Fibroblast of villous mesenchyme (primary cell): Measurements from ENCODE around the gene ADAMTS3. TPM values are rescaled to one million over a fixed set of nuclear protein-coding genes. Genes with fewer than 3 reads are reported as not detected.

Experiments used
- DNase-seq: peaks from one replicate; pipeline ENCODE4 v3.0.0-alpha.2; 2010; ENCODE audit warnings: low read depth
- H3K4me3 ChIP-seq: 2 replicates; pipeline ENCODE4 v1.5.1; 2011; ENCODE audit warnings: low read depth, mild to moderate bottlenecking, low read length
- CTCF ChIP-seq: IDR thresholded peaks from 2 replicates; pipeline ENCODE4 v1.5.1; 2012; ENCODE audit warnings: low read depth, mild to moderate bottlenecking, low read length; ENCODE audit not compliant: insufficient read depth
- total RNA-seq: library from RNA; depleted of rRNA; stranded (reverse); fragments of >200 nt; gene quantifications from 2 replicates; pipeline ENCODE4 v1.2.3, GENCODE V29; 2012

ADAMTS3 gene
- total RNA-seq, 1 donor = 3.0 TPM

GRCh38 chr4:72405417-72405816 is 163.6 kb downstream of the ADAMTS3 start:
- no peak overlapping the region for H3K4me3 ChIP-seq
- no peak for DNase-seq
- TF ChIP-seq CTCF = no peak

- no peak overlapping the region for H3K4me3 ChIP-seq
- DNase-seq = no peak
- TF ChIP-seq CTCF = no peak
Measured at GRCh38 chr4:72397314-72397713, 171.7 kb downstream of the ADAMTS3 start.

- TF ChIP-seq CTCF = no peak
- DNase-seq = no peak
- H3K4me3 ChIP-seq = no peak overlapping the region
Measured at GRCh38 chr4:72394012-72394663, 174.9 kb downstream of the ADAMTS3 start.

- no peak for DNase-seq
- TF ChIP-seq CTCF = no peak
- H3K4me3 ChIP-seq = no peak overlapping the region
Measured at GRCh38 chr4:72391281-72391680, 177.7 kb downstream of the ADAMTS3 start.

- H3K4me3 ChIP-seq = no peak overlapping the region
- no peak for TF ChIP-seq CTCF
- no peak for DNase-seq
Measured at GRCh38 chr4:72390409-72390808, 178.6 kb downstream of the ADAMTS3 start.

- TF ChIP-seq CTCF = no peak
- DNase-seq = no peak
- H3K4me3 ChIP-seq = no peak overlapping the region
Measured at GRCh38 chr4:72388521-72388920, 180.5 kb downstream of the ADAMTS3 start.

- TF ChIP-seq CTCF = no peak
- no peak overlapping the region for H3K4me3 ChIP-seq
- DNase-seq = no peak
Measured at GRCh38 chr4:72387959-72388358, 181.1 kb downstream of the ADAMTS3 start.
